ENCODE data around the gene OR10H5.

Gene OR10H5

GRCh38 chr19:15850385-15850784, 62.9 kb downstream of the OR10H5 start:
- DNase-seq (ENCODE audit: low read depth), result no peak

All from activated gamma-delta T cell treated with anti-CD3 and anti-CD28 coated beads, Interleukin-2, amount 50 U/mL, for 16 hours (primary cell).